ENCODE measurements around the gene SETD6.

- TF ChIP-seq CTCF (IDR thresholded peaks at IDR 0.05) (no peak), POLR2A (IDR thresholded peaks at IDR 0.05) (no peak)
Measured at GRCh38 chr16:58519707-58520106, 4.4 kb downstream of the SETD6 start.

Measured in testis (tissue), 2 donors.